GM19099 (cell line): ENCODE data around the gene OAS1.

Experiments
- POLR2A ChIP-seq: IDR thresholded peaks from 3 replicates; pipeline ENCODE4 v1.6.1; 2011; ENCODE audit warnings: low read depth; ENCODE audit not compliant: insufficient read length; ENCODE audit errors: extremely low read depth

OAS1 gene

DNA sequence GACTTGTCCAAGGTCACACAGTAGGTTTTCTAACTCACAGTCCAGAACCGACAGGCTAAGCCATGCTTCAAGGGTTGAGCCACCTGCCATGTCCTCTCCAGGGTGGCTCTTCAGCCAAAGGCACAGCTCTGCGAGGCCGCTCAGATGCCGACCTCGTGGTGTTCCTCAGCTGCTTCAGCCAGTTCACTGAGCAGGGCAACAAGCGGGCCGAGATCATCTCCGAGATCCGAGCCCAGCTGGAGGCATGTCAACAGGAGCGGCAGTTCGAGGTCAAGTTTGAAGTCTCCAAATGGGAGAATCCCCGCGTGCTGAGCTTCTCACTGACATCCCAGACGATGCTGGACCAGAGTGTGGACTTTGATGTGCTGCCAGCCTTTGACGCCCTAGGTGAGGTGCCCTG lies 58.9 kb downstream of the OAS1 start:
- no peak for TF ChIP-seq POLR2A

DNA sequence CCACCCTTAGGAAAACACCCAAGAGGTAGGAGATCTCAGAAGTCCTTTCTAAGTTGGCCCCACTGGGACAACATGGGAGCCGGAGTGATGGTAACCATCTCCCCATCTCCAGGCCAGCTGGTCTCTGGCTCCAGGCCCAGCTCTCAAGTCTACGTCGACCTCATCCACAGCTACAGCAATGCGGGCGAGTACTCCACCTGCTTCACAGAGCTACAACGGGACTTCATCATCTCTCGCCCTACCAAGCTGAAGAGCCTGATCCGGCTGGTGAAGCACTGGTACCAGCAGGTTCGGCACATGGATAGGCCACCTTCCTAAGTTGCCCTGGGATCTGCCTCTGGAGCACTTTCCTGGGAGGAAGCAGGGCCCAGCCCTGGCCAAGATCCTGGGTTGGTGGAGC lies 60.5 kb downstream of the OAS1 start:
- no peak for TF ChIP-seq POLR2A

DNA sequence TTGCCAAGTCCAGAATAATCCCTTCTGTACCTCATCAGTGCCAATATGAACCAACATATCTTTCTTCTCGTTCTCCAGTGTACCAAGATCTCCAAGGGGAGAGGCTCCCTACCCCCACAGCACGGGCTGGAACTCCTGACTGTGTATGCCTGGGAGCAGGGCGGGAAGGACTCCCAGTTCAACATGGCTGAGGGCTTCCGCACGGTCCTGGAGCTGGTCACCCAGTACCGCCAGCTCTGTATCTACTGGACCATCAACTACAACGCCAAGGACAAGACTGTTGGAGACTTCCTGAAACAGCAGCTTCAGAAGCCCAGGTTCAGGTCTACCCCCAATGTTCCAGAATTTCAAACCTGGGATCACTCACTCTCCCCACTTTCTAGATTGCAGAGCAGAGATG lies 61.1 kb downstream of the OAS1 start:
- no peak for TF ChIP-seq POLR2A
